Osteoblast (primary cell): ENCODE results near the gene FXYD6. TPM values are rescaled to one million over a fixed set of nuclear protein-coding genes. Genes with fewer than 3 reads are reported as not detected.

ENCODE experiments used
- DNase-seq: peaks from one replicate; pipeline ENCODE4 v3.0.0; 2011; ENCODE audit warnings: low spot score, mixed read lengths; ENCODE audit not compliant: insufficient read length; ENCODE audit errors: missing footprints
- H2AFZ ChIP-seq: 2 replicates; pipeline ENCODE4 v1.6.0; 2011; ENCODE audit warnings: mild to moderate bottlenecking, low read length
- H3K27ac ChIP-seq: 2 replicates; pipeline ENCODE4 v1.5.1; 2011; ENCODE audit warnings: mild to moderate bottlenecking, low read depth, low read length, moderate library complexity
- H3K27me3 ChIP-seq: 2 replicates; pipeline ENCODE4 v1.6.0; 2012; ENCODE audit warnings: mild to moderate bottlenecking, control low read depth, inconsistent platforms, low read length, moderate library complexity; ENCODE audit not compliant: insufficient read depth
- H3K36me3 ChIP-seq: 2 replicates; pipeline ENCODE4 v1.5.1; 2011; ENCODE audit warnings: mild to moderate bottlenecking, low read length, control low read depth, moderate library complexity; ENCODE audit not compliant: insufficient read depth
- H3K4me1 ChIP-seq: 2 replicates; pipeline ENCODE4 v1.5.1; 2011; ENCODE audit warnings: mild to moderate bottlenecking, low read length, control low read depth, moderate library complexity; ENCODE audit not compliant: insufficient read depth
- H3K4me2 ChIP-seq: 2 replicates; pipeline ENCODE4 v1.6.0; 2011; ENCODE audit warnings: mild to moderate bottlenecking, low read length; ENCODE audit not compliant: insufficient read depth
- H3K4me3 ChIP-seq: fragments of 200-600 bp; sonication (generic); 3 replicates; pipeline ENCODE4 v1.5.1; 2012; ENCODE audit warnings: mild to moderate bottlenecking, low read length, inconsistent platforms; ENCODE audit not compliant: insufficient read depth
- H3K79me2 ChIP-seq: 2 replicates; pipeline ENCODE4 v1.6.0; 2012; ENCODE audit warnings: mild to moderate bottlenecking, low read length, control low read depth, inconsistent platforms; ENCODE audit not compliant: insufficient read depth
- H3K9me3 ChIP-seq: 2 replicates; pipeline ENCODE4 v1.5.1; 2011; ENCODE audit warnings: low read depth, low read length, control low read depth
- H4K20me1 ChIP-seq: 2 replicates; pipeline ENCODE4 v1.6.0; 2012; ENCODE audit warnings: mild to moderate bottlenecking, low read length, control low read depth; ENCODE audit not compliant: insufficient read depth
- total RNA-seq: library from RNA; depleted of rRNA; stranded (reverse); fragments of >200 nt; gene quantifications from 2 replicates; pipeline ENCODE4 v1.2.3, GENCODE V29; 2012
- TF ChIP-seq, protein P1 (sequence below): IDR thresholded peaks from 2 replicates; pipeline ENCODE4 v1.5.1; 2011; ENCODE audit warnings: mild to moderate bottlenecking, low read depth, low read length, moderate library complexity; ENCODE audit errors: extremely low read depth

Gene FXYD6
- total RNA-seq, 1 donor = not detected

DNA sequence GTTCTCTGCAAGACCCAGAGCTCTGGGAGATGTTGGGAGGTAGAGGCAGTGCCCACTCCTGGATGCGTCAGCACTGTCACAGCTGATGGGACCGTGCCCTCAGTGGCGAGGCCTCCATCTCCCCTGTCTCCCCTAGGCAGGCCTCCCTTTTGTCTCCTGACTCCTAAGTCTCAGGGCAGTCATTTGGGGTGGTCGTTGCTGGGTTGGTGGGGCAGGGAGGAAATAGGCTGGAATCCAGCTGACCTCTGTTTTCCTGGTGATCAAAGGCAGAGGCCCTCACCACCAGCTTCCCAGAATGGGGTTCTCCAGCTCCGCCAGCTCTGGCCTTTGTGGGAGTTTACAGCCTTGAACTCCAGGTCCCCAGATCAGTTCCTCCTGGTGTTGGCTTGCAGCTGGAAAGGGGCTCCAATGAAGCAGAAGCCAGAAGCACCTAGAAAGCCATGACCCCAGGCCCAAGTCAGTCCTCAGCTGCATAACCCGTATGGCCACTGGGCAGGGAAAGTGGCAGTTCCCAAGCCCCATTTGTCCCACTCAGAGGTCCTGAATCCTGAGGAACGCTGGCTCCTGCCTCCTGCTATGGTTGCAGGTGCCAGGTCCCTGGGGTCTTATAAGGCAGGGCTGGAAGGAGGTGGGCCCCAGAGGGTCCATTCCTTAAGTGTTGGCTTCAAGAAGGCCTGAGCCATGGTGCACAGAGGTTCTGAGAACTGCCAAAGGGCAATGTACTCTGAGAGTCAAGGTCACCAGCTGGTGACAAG, 44.6 kb downstream of the FXYD6 start:
- Histone ChIP-seq H3K4me3 (no peak overlapping the region), H3K4me2 (no peak overlapping the region), H3K27ac (no peak overlapping the region), H3K36me3 (no peaks in the 10 kb centered on the region), H3K27me3 (peaks cover 11% of the 10 kb centered on the region), H3K9me3 (no peaks in the 10 kb centered on the region), H3K79me2 (no peaks in the 10 kb centered on the region), H3K4me1 (no peaks in the 10 kb centered on the region), H2AFZ (no peak overlapping the region), H4K20me1 (no peaks in the 10 kb centered on the region)
- TF ChIP-seq, protein P1, sequence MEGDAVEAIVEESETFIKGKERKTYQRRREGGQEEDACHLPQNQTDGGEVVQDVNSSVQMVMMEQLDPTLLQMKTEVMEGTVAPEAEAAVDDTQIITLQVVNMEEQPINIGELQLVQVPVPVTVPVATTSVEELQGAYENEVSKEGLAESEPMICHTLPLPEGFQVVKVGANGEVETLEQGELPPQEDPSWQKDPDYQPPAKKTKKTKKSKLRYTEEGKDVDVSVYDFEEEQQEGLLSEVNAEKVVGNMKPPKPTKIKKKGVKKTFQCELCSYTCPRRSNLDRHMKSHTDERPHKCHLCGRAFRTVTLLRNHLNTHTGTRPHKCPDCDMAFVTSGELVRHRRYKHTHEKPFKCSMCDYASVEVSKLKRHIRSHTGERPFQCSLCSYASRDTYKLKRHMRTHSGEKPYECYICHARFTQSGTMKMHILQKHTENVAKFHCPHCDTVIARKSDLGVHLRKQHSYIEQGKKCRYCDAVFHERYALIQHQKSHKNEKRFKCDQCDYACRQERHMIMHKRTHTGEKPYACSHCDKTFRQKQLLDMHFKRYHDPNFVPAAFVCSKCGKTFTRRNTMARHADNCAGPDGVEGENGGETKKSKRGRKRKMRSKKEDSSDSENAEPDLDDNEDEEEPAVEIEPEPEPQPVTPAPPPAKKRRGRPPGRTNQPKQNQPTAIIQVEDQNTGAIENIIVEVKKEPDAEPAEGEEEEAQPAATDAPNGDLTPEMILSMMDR = no peak
- DNase-seq = peak; percentile 34

DNA sequence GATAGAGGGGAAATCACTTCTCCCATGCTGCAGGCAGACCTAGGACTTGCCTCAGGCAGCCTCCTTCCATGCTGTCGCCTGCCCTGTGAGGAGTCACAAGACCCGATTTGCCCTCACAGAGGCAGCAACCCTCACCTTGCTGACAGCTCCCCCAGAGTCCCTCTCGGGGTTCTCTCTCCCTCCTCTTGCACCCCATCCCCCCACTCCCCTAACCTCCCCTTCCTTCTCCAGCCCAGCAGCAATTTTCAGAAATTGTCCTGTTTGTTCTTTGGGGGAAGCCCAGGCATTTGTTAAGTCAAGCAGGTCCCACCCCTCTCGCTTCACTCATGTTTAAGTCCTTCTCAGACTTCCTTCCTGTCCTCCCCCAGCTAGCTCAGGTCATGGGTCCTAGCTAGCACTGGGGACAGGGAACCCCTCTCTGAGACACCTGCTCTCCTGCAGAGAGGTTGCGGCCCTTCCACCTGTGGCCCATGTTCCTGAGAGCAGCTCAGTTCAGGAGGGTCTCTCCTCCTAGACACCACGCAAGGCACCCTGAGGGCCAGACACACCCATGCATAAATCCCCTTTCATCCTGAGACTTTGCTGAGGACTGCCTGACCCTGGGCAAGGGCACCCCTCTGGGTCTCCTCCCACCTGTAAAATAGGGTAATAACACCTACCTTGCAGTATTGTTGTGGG, 45.6 kb downstream of the FXYD6 start:
- H3K27me3 ChIP-seq = peaks cover 13% of the 10 kb centered on the region
- H3K27ac ChIP-seq = no peak overlapping the region
- H3K4me1 ChIP-seq = no peaks in the 10 kb centered on the region
- H4K20me1 ChIP-seq = no peaks in the 10 kb centered on the region
- no peak overlapping the region for H3K4me2 ChIP-seq
- H3K9me3 ChIP-seq = no peaks in the 10 kb centered on the region
- H3K4me3 ChIP-seq = no peak overlapping the region
- peak; percentile 6 for DNase-seq
- no peaks in the 10 kb centered on the region for H3K79me2 ChIP-seq
- H2AFZ ChIP-seq = no peak overlapping the region
- no peaks in the 10 kb centered on the region for H3K36me3 ChIP-seq
- TF ChIP-seq, protein P1 = no peak

DNA sequence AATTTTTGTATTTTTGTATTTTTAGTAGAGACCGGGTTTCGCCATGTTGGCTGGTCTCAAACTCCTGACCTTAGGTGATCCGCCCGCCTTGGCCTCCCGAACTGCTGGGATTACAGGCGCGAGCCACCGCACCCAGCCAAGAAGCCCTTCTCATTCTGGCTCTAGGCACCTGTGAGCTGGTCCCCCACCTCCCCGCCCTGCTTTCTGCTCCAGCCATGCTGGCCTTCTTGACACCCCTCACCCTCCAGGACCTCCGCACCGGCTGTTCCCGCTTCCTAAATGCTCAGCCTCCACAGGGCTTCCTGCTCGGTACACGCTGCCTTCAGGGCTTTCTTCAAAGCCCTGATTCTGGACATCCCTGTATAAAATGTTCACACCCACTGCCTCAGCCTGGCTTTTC, 46.4 kb downstream of the FXYD6 start:
- H3K27ac ChIP-seq = no peak overlapping the region
- no peaks in the 10 kb centered on the region for H3K36me3 ChIP-seq
- H3K4me3 ChIP-seq = no peak overlapping the region
- no peaks in the 10 kb centered on the region for H4K20me1 ChIP-seq
- no peaks in the 10 kb centered on the region for H3K4me1 ChIP-seq
- H2AFZ ChIP-seq = no peak overlapping the region
- no peak for DNase-seq
- peaks cover 17% of the 10 kb centered on the region for H3K27me3 ChIP-seq
- H3K79me2 ChIP-seq = no peaks in the 10 kb centered on the region
- no peak overlapping the region for H3K4me2 ChIP-seq
- no peaks in the 10 kb centered on the region for H3K9me3 ChIP-seq
- TF ChIP-seq, protein P1 = no peak

DNA sequence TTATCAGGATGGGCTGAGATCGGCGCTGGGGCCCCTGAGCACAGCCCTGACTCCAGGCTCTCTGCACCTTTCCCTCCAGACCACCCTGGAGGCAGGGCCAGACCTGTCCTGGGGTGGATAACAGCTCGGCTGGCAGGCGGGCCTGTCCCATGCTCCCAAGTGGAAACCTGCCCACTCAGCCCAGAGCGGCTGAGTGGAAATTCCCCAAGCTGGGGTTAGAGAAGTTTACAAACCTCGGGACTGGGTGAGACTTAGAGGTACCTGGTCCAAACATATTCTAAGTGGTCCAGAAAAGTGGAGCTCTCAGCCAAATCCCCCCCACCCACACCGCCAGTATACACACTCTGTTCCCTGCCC, 47.1 kb downstream of the FXYD6 start:
- Histone ChIP-seq H3K27me3 (peaks cover 17% of the 10 kb centered on the region), H3K4me1 (no peaks in the 10 kb centered on the region), H3K79me2 (no peaks in the 10 kb centered on the region), H3K27ac (no peak overlapping the region), H3K9me3 (no peaks in the 10 kb centered on the region), H2AFZ (no peak overlapping the region), H4K20me1 (no peaks in the 10 kb centered on the region), H3K4me3 (no peak overlapping the region), H3K4me2 (no peak overlapping the region), H3K36me3 (no peaks in the 10 kb centered on the region)
- TF ChIP-seq, protein P1 = no peak
- DNase-seq = no peak
